GM12878 (cell line): ENCODE data around the gene TSC22D1. TPM values are rescaled to one million over a fixed set of nuclear protein-coding genes. Genes with fewer than 3 reads are reported as not detected.
A peak's percentile ranks its signal among the peaks of the same experiment; 100 is the strongest.

Experiments used
- ATAC-seq: fragments of 200-7000 bp; cut with Tn5 transposase; 3 replicates; pipeline ENCODE4 v1.9.1; 2020; ENCODE audit warnings: mild to moderate bottlenecking, moderate library complexity
- BruUV-seq: library from RNA; stranded (reverse); fragments of 400-500 nt; replicated peaks from 2 replicates; lab custom pipeline; 2021; lab: Mats Ljungman, UMichigan
- CTCF ChIA-PET: fragments of 300-600 bp; sonication (Branson Sonifier 250); formaldehyde crosslinking; extraction: SDS; loops from one replicate; lab custom pipeline; 2021; ENCODE audit warnings: inconsistent platforms; lab: Yijun Ruan, JAX
- POLR2A ChIA-PET: fragments of 350-600 bp; formaldehyde crosslinking; extraction: SDS; loops from one replicate; lab custom pipeline; 2021; ENCODE audit warnings: inconsistent platforms; lab: Charles Lee
- RAD21 ChIA-PET: fragments of 300-600 bp; sonication (Branson Sonifier 250); formaldehyde crosslinking; loops from one replicate; lab custom pipeline; 2023; ENCODE audit warnings: antibody characterized with exemption; ENCODE audit not compliant: unreplicated experiment; lab: Charles Lee
- SMC1A ChIA-PET: fragments of 300-600 bp; sonication (Branson Sonifier 250); formaldehyde crosslinking; loops from one replicate; lab custom pipeline; 2023; ENCODE audit not compliant: unreplicated experiment, uncharacterized antibody; lab: Charles Lee
- DNase-seq: peaks from one replicate; pipeline ENCODE4 v3.0.0-alpha.2; 2011; ENCODE audit warnings: low read depth, low spot score
- FAIRE-seq: peaks from 3 replicates; lab custom pipeline; 2011; peaks lifted over from hg19 to GRCh38; lab: Jason Lieb, UNC
- H2AFZ ChIP-seq: 2 replicates; pipeline ENCODE4 v1.6.0; 2011; ENCODE audit warnings: low read depth, low read length, control low read depth; ENCODE audit not compliant: control insufficient read depth
- H3K27ac ChIP-seq: 2 replicates; pipeline ENCODE4 v1.5.1; 2011; ENCODE audit warnings: control low read depth; ENCODE audit not compliant: control insufficient read depth, insufficient read depth
- H3K27me3 ChIP-seq, 2 experiments: replicated peaks in 1 of 2; 2 replicates each; pipeline versions ENCODE4 v1.6.0 to v1.6.1; 2011; ENCODE audit warnings: low read length in 1 of 2; ENCODE audit not compliant: control insufficient read depth in 2 of 2, insufficient read depth in 2 of 2
- H3K36me3 ChIP-seq, 2 experiments: 2 replicates each; pipeline ENCODE4 v1.5.1; 2011; ENCODE audit warnings: low read length in 1 of 2; ENCODE audit not compliant: control insufficient read depth in 2 of 2, insufficient read depth in 2 of 2
- H3K4me1 ChIP-seq: 2 replicates; pipeline ENCODE4 v1.6.1; 2011; ENCODE audit warnings: mild to moderate bottlenecking, low read length, moderate library complexity, mixed read lengths; ENCODE audit not compliant: control insufficient read depth, insufficient read depth
- H3K4me2 ChIP-seq: 2 replicates; pipeline ENCODE4 v1.6.0; 2011; ENCODE audit warnings: control low read depth; ENCODE audit not compliant: control insufficient read depth, insufficient read depth
- H3K4me3 ChIP-seq: fragments of 200-600 bp; sonication (generic); 2 replicates; pipeline ENCODE4 v1.5.1; 2016
- H3K79me2 ChIP-seq: 2 replicates; pipeline ENCODE4 v1.6.0; 2011; ENCODE audit warnings: low read length; ENCODE audit not compliant: control insufficient read depth, insufficient read depth
- H3K9ac ChIP-seq: 2 replicates; pipeline ENCODE4 v1.8.0; 2011; ENCODE audit warnings: low read length, control low read depth, mixed read lengths; ENCODE audit not compliant: control insufficient read depth, insufficient read depth
- H3K9me3 ChIP-seq: replicated peaks from 3 replicates; pipeline ENCODE4 v1.5.1; 2011; ENCODE audit warnings: mild to moderate bottlenecking, low read length; ENCODE audit not compliant: control insufficient read depth, insufficient read depth
- H4K20me1 ChIP-seq: 2 replicates; pipeline ENCODE4 v1.6.0; 2011; ENCODE audit not compliant: control insufficient read depth, insufficient read depth
- CREB1 ChIP-seq: IDR thresholded peaks from 2 replicates; pipeline ENCODE4 v1.6.1; 2012; ENCODE audit warnings: low read depth, mild to moderate bottlenecking, inconsistent platforms
- ESRRA ChIP-seq: IDR thresholded peaks from 2 replicates; pipeline ENCODE4 v1.6.1; 2012; ENCODE audit warnings: mild to moderate bottlenecking, low read length, improper control_type of control experiment
- GATAD2B ChIP-seq: fragments of 450-650 bp; conservative IDR thresholded peaks from 2 replicates; pipeline ENCODE4 v1.6.1; 2017; ENCODE audit warnings: low read depth, mild to moderate bottlenecking, moderate library complexity
- HCFC1 ChIP-seq: fragments of 150-350 bp; IDR thresholded peaks from 2 replicates; pipeline ENCODE4 v1.6.1; 2014; ENCODE audit warnings: low read length
- HDGF ChIP-seq: fragments of 450-650 bp; IDR thresholded peaks from 2 replicates; pipeline ENCODE4 v1.6.1; 2016; ENCODE audit warnings: antibody characterized with exemption
- IKZF1 ChIP-seq: fragments of 450-650 bp; conservative IDR thresholded peaks from 2 replicates; pipeline ENCODE4 v1.6.1; 2017; ENCODE audit warnings: antibody characterized with exemption, mild to moderate bottlenecking
- LARP7 ChIP-seq: fragments of 450-650 bp; IDR thresholded peaks from 2 replicates; pipeline ENCODE4 v1.6.1; 2017; ENCODE audit warnings: mild to moderate bottlenecking
- PAX5 ChIP-seq: IDR thresholded peaks from 2 replicates; pipeline ENCODE4 v1.6.1; 2011; ENCODE audit warnings: low read depth, low read length, borderline replicate concordance
- POLR2A ChIP-seq: IDR thresholded peaks from 2 replicates; pipeline ENCODE4 v1.6.1; 2011; ENCODE audit warnings: low read depth, mild to moderate bottlenecking, low read length
- RBBP5 ChIP-seq: fragments of 200-600 bp; sonication (generic); conservative IDR thresholded peaks from 2 replicates; pipeline ENCODE4 v1.6.1; 2016
- SIX5 ChIP-seq: IDR thresholded peaks from 2 replicates; pipeline ENCODE4 v1.6.1; 2011; ENCODE audit warnings: mild to moderate bottlenecking, low read depth, low read length, moderate library complexity; ENCODE audit not compliant: severe bottlenecking
- SMAD1 ChIP-seq: fragments of 450-650 bp; IDR thresholded peaks from 2 replicates; pipeline ENCODE4 v1.6.1; 2018; ENCODE audit warnings: mild to moderate bottlenecking, low read depth; ENCODE audit not compliant: partially characterized antibody
- SMAD5 ChIP-seq: IDR thresholded peaks from 2 replicates; pipeline ENCODE4 v1.6.1; 2016; ENCODE audit warnings: antibody characterized with exemption, low read depth
- SMARCA5 ChIP-seq: fragments of 450-650 bp; IDR thresholded peaks from 2 replicates; pipeline ENCODE4 v1.6.1; 2017; ENCODE audit warnings: mild to moderate bottlenecking
- WGBS: methylation state at CpG from one replicate; pipeline ENCODE4 v1.1.6; 2016; ENCODE audit warnings: low lambda C conversion rate; ENCODE audit not compliant: insufficient replicate concordance, insufficient coverage; ENCODE audit errors: missing lambda C conversion rate; 5-methylcytosine and 5-hydroxymethylcytosine counted together
- in situ Hi-C: fragments of 300-500 bp; cut with MboI; formaldehyde crosslinking; loops from 9 replicates; pipeline ENCODE4 v1.14.3; 2018; ENCODE audit warnings: mixed read lengths
- intact Hi-C: fragments of 100-400 bp; cut with micrococcal nuclease; formaldehyde crosslinking; loops from one replicate; pipeline ENCODE4 v1.14.2; 2022; ENCODE audit not compliant: unreplicated experiment
- polyA plus RNA-seq, 11 experiments: library from polyadenylated mRNA; depleted of rRNA in 4 of 11; unstranded in 6 of 11; stranded (reverse) in 5 of 11; fragments of >200 nt; fragmentation: Nextera tagmentation in 4 of 11; fragmentation: Illumina TruSeq in 1 of 11; extraction: Ambion mirVana in 4 of 11; extraction: Trizol in 1 of 11; gene quantifications; 1 replicate in 1 of 11; 2 replicates in 10 of 11; pipeline versions ENCODE4 v1.2.1 to v1.2.3, GENCODE V29; 2011 to 2016; ENCODE audit warnings: inconsistent platforms in 2 of 11, missing spikeins in 2 of 11, low read depth in 1 of 11
- total RNA-seq, 4 experiments: library from RNA; depleted of rRNA in 3 of 4; stranded (reverse); fragments of >200 nt in 3 of 4; fragmentation: Illumina TruSeq in 1 of 4; extraction: Trizol in 1 of 4; gene quantifications; 2 replicates each; pipeline versions ENCODE4 v1.2.1 to v1.2.3, GENCODE V29; 2013 to 2021

The TSC22D1 gene
- total and polyA plus RNA-seq, 10 of the 15 experiments (the other 5 are each of a cell fraction or from before 2014, with no cell fraction given): 0.37 to 15.7 (median 7.5) TPM

DNA sequence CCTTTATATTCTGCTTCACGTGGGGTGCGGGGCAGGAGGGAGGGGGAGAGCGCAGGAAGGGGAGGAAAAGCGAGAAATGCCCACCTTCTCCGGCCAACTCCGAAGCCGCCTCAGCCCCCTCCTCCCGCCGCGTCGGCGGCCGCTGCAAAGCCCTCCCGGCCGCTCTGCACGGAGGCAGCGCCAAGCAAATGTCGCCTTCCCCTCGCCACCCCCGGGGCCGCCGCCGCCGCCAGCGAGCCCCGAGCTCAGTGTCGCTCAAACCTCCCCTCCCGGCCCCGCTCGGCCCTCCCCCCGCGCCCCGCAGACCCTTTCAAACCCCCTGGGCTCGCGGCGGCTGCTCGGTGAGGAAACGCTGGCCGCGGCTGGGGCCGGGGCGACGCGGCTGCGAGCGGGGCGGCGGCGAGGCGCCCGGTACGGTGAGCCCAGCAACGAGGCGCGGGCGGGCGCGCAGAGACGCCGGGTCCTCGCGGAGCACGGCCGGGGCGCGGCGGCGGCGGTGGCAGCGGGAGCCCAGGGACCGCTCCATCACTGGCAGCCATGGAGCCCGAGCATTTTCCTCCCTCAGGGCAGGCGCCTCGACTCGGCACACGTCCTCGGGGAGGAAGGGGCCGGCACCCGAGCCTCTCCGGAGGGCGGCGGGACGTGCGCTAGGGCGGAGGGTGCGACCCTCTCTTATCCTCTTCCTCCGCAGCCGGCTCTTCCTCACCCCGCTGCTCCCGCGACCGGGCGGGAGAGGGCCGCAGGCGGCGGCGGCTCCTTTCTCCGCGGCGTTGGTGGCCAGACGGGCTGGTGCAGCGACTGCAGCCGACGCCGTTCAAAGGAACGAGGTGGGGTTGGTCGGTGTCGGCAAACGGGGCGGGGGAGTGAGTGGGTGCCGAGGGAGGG, 463 bp upstream of the TSC22D1 start:
- ATAC-seq: peak; percentile 60
- H3K4me1 ChIP-seq: peaks cover 14% of the 10 kb centered on the region
- no TSS peak for BruUV-seq
- no peak for FAIRE-seq
- H3K9ac ChIP-seq: peak overlapping the region; percentile 69
- H3K9me3 ChIP-seq: no peaks in the 10 kb centered on the region
- ChIA-PET RAD21 (no interaction called here), CTCF (no interaction called here), SMC1A (no interaction called here), POLR2A (no interaction called here)
- H4K20me1 ChIP-seq: no peaks in the 10 kb centered on the region
- WGBS: under 1% methylated on average over 44 of the region's 111 CpGs
- H2AFZ ChIP-seq: peak overlapping the region; percentile 83
- no peak for DNase-seq
- in situ Hi-C loops (no loop called here), intact Hi-C loops (loop anchor here (10.0 kb wide), 1 partner anchor 338 kb away; no protein-coding TSS in a partner anchor)
- peaks cover 3% of the 10 kb centered on the region for H3K79me2 ChIP-seq
- TF ChIP-seq HCFC1 (no peak), SMARCA5 (0 out of 2 replicates have a peak, but pooled peaks have one; percentile 43), PAX5 (no peak), HDGF (peak; percentile 52; the same call in 1 of the 2 replicates), GATAD2B (peak; percentile 29; the same call in 1 of the 2 replicates), SMAD1 (no peak), SIX5 (no peak), CREB1 (0 out of 2 replicates have a peak, but pooled peaks have one; percentile 36), LARP7 (no peak), POLR2A (peak; percentile 58; the same call in 1 of the 2 replicates), IKZF1 (peak; percentile 43), ESRRA (no peak), RBBP5 (no peak), SMAD5 (0 out of 2 replicates have a peak, but pooled peaks have one; percentile 32)
- H3K4me2 ChIP-seq: peak overlapping the region; percentile 94
- peak overlapping the region; percentile 81 for H3K4me3 ChIP-seq
- H3K27me3 ChIP-seq: peaks cover 0 to 10% of the 10 kb centered on the region in 2 experiments; a peak in 2 of 4 replicates
- H3K36me3 ChIP-seq: no peaks in the 10 kb centered on the region
- H3K27ac ChIP-seq: peak overlapping the region; percentile 83
